Measurements from ENCODE around the gene MELK.

GRCh38 chr9:36537861-36538260 lies 34.8 kb upstream of the MELK start:
- TF ChIP-seq ZNF274 (IDR thresholded peaks at IDR 0.05; ENCODE audit: low read depth, low read length) (no peak), YY1 (IDR thresholded peaks at IDR 0.05; ENCODE audit: insufficient read depth, insufficient read length) (no peak)
